Fibroblast of mammary gland (primary cell): ENCODE data around the gene PARP4.
"Not testable (repeated sequence)": the region's sequence is repeated elsewhere in the genome, so short reads cannot be mapped to it uniquely, and the experiment has no call there.

Experiments used
- DNase-seq: peaks from one replicate; pipeline ENCODE4 v3.0.0-alpha.2; 2010; ENCODE audit warnings: low read depth
- H3K4me3 ChIP-seq: 2 replicates; pipeline ENCODE4 v1.5.1; 2011; ENCODE audit warnings: low read depth, mild to moderate bottlenecking, low read length, moderate library complexity; ENCODE audit not compliant: control insufficient read depth
- CTCF ChIP-seq: conservative IDR thresholded peaks from 2 replicates; pipeline ENCODE4 v1.5.1; 2011; ENCODE audit warnings: low read depth, low read length, inconsistent platforms; ENCODE audit not compliant: control insufficient read depth, insufficient read depth

PARP4 gene

GRCh38 chr13:24459726-24460125 is 52.9 kb downstream of the PARP4 start:
- no peak for DNase-seq
- H3K4me3 ChIP-seq, result no peak overlapping the region
- no peak for TF ChIP-seq CTCF

- no peak for TF ChIP-seq CTCF
- H3K4me3 ChIP-seq, result no peak overlapping the region
- DNase-seq, result peak; percentile 80
These were observed 53.3 kb downstream of the PARP4 start for GRCh38 chr13:24459234-24459633.

GRCh38 chr13:24458736-24459135 is 53.8 kb downstream of the PARP4 start:
- no peak for DNase-seq
- no peak overlapping the region for H3K4me3 ChIP-seq
- TF ChIP-seq CTCF, result no peak

- TF ChIP-seq CTCF, result no peak
- no peak for DNase-seq
These were observed 56.2 kb downstream of the PARP4 start for GRCh38 chr13:24456396-24456795.

GRCh38 chr13:24454056-24454455 is 58.5 kb downstream of the PARP4 start:
- no peak for DNase-seq
- no peak overlapping the region for H3K4me3 ChIP-seq
- no peak for TF ChIP-seq CTCF

More at GRCh38 chr13:24456396-24456795, 56.2 kb downstream of the PARP4 start:
- H3K4me3 ChIP-seq, result no peak overlapping the region

GRCh38 chr13:24452044-24452443 is 60.5 kb downstream of the PARP4 start:
- H3K4me3 ChIP-seq, result no peak overlapping the region
- no peak for TF ChIP-seq CTCF
- no peak for DNase-seq

- TF ChIP-seq CTCF, result no peak
- no peak overlapping the region for H3K4me3 ChIP-seq
- DNase-seq, result peak; percentile 62
These were observed 62.0 kb downstream of the PARP4 start for GRCh38 chr13:24450530-24450929.

GRCh38 chr13:24444851-24445250 is 67.7 kb downstream of the PARP4 start:
- H3K4me3 ChIP-seq, DNase-seq: not testable (repeated sequence)
